AG04450 (cell line): Measurements from ENCODE around the gene RGR. TPM values are rescaled to one million over a fixed set of nuclear protein-coding genes. Genes with fewer than 3 reads are reported as not detected.

Experiments
- CTCF ChIA-PET: fragments of 300-600, 350-600 bp; formaldehyde crosslinking; extraction: SDS; loops from one replicate; lab custom pipeline; 2022; ENCODE audit warnings: antibody characterized with exemption, inconsistent platforms; lab: Charles Lee
- POLR2A ChIA-PET: fragments of 350-600 bp; formaldehyde crosslinking; extraction: SDS; loops from one replicate; lab custom pipeline; 2021; ENCODE audit warnings: antibody characterized with exemption, inconsistent platforms; lab: Yijun Ruan, JAX
- DNase-seq: peaks from one replicate; pipeline ENCODE4 v3.0.0-alpha.2; 2011; ENCODE audit warnings: low read depth, low spot score
- H3K27ac ChIP-seq: one replicate; pipeline ENCODE4 v1.5.1; 2012; ENCODE audit warnings: low read depth, low read length, control low read depth
- H3K27me3 ChIP-seq: one replicate; pipeline ENCODE4 v1.6.0; 2012; ENCODE audit warnings: low read length; ENCODE audit not compliant: control insufficient read depth, insufficient read depth
- H3K4me3 ChIP-seq: 2 replicates; pipeline ENCODE4 v1.5.1; 2011; ENCODE audit warnings: mild to moderate bottlenecking, low read depth, low read length, control low read depth
- H3K9me3 ChIP-seq: 2 replicates; pipeline ENCODE4 v1.5.1; 2012; ENCODE audit warnings: low read length; ENCODE audit not compliant: control insufficient read depth, insufficient read depth
- polyA plus RNA-seq: library from polyadenylated mRNA; depleted of rRNA; stranded (reverse); fragments of >200 nt; gene quantifications from 2 replicates; pipeline ENCODE4 v1.2.3, GENCODE V29; 2011
- TF ChIP-seq, protein P1 (sequence below): IDR thresholded peaks from 2 replicates; pipeline ENCODE4 v1.5.1; 2011; ENCODE audit warnings: low read depth, low read length, control low read depth, inconsistent platforms

The RGR gene
- polyA plus RNA-seq, 1 experiment: not detected

DNA sequence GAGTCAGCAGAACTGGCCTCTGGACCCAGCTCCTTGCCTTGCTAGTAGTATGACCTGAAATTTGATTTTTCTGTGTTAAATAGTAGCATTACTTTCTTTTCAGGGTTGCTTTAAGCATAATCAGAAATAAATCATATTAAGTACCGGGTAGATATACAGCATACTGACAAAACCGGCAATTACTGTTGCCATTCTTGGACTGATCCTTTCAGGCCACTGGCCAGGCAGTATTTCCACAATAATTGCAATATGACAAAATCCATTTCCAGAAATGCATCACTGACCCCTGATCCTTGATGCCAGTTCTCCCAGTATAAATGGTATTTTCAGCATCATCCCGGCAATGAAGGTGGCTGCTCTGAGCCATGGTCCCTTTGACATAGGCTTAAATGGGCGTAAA, 10.4 kb upstream of the RGR start:
- no peaks in the 10 kb centered on the region; the same call in 1 of the 2 replicates for H3K9me3 ChIP-seq
- H3K27ac ChIP-seq: no peak overlapping the region
- ChIA-PET POLR2A (no interaction called here), CTCF (no interaction called here)
- TF ChIP-seq, protein P1, sequence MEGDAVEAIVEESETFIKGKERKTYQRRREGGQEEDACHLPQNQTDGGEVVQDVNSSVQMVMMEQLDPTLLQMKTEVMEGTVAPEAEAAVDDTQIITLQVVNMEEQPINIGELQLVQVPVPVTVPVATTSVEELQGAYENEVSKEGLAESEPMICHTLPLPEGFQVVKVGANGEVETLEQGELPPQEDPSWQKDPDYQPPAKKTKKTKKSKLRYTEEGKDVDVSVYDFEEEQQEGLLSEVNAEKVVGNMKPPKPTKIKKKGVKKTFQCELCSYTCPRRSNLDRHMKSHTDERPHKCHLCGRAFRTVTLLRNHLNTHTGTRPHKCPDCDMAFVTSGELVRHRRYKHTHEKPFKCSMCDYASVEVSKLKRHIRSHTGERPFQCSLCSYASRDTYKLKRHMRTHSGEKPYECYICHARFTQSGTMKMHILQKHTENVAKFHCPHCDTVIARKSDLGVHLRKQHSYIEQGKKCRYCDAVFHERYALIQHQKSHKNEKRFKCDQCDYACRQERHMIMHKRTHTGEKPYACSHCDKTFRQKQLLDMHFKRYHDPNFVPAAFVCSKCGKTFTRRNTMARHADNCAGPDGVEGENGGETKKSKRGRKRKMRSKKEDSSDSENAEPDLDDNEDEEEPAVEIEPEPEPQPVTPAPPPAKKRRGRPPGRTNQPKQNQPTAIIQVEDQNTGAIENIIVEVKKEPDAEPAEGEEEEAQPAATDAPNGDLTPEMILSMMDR: no peak
- DNase-seq: no peak
- no peaks in the 10 kb centered on the region for H3K27me3 ChIP-seq
- no peak overlapping the region for H3K4me3 ChIP-seq

DNA sequence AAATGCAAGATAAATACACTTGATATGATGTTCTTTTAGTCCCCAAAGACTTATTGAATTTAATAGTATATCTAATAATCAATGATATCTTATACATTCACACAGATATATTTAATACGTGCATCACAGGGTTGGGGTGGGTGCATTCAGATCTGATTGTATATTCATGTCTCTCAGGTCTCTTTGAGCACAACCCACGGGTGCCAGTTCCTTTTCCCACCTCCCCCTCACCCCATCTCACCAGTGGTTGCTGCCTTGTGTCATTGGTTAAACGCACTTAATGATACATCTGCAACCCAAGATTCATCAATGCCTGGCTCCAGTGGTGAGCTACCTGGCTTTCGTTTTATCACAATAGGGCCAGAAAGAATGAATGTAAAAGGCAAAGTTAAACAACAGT, 9.8 kb upstream of the RGR start:
- H3K9me3 ChIP-seq: no peaks in the 10 kb centered on the region; the same call in 1 of the 2 replicates
- ChIA-PET CTCF (no interaction called here), POLR2A (no interaction called here)
- TF ChIP-seq, protein P1: no peak
- H3K27ac ChIP-seq: no peak overlapping the region
- H3K4me3 ChIP-seq: no peak overlapping the region
- no peak for DNase-seq
- H3K27me3 ChIP-seq: peaks cover 2% of the 10 kb centered on the region

DNA sequence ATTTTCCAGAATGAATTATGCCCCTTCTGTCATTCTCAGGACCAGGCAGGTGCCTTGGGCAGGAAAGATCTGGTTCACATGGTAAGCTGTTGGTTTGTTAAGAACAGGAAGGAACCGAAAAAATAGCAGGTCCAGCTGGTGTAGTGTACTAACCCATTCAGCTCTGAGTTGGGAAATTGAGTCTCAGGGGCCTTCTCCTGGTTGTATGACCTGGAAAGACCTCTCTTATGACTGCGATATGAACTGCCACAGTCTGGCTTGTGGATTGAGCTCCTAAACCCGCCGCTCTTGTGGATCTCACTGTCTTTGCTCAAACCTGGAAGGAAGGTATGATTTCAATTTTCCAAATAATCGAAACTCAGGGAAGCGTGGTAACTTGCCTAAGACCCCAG, 8.1 kb upstream of the RGR start:
- TF ChIP-seq, protein P1: no peak
- CTCF ChIA-PET: interaction anchor here (1.4 kb wide), 1 partner anchor 300 kb away, joined by 4 read pairs; no protein-coding TSS in a partner anchor
- H3K9me3 ChIP-seq: no peaks in the 10 kb centered on the region; the same call in 1 of the 2 replicates
- peaks cover 7% of the 10 kb centered on the region for H3K27me3 ChIP-seq
- no peak overlapping the region for H3K27ac ChIP-seq
- no peak for DNase-seq
- POLR2A ChIA-PET: no interaction called here
- no peak overlapping the region for H3K4me3 ChIP-seq

DNA sequence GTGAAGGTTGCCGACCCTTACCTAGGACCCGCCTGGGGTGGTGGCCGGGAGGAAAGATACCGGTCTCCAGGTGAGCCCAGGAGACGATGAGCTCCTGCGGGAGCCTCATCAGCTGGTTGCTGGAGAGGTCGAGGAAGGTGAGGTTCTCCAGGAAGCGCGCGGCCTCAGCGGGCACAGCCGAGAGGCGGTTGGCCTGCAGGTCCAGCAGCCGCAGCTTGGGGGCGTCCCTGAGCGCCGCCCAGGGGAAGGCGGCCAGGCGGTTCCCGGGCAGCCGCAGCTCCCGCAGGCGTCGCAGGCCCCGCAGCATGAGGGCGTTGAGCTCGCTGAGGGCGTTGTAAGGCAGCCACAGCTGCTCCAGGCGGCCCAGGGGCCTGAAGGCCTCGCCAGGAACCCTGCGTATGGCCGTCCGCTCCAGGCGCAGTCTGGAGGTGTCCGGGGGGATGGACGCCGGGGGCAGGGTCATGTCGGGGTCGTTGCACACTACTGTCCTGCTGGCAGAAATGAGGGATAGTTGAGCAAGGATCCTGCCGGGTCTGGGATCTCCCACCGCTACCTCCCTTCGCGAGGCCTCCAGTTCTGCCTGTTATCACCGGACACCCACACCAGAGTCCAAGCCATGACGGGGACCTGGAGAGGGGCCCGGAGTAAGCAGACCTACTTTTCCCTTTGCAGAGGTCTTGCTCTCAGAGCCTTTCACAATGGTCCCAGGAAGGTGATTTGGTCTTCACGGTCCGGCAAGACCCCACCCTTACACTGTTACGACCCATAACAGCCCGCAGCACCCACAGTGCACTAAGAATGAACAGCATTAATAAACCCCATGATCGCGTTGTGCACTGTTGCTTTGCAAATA, 7.4 kb upstream of the RGR start:
- DNase-seq: no peak
- Histone ChIP-seq H3K4me3 (no peak overlapping the region), H3K9me3 (no peaks in the 10 kb centered on the region; the same call in 1 of the 2 replicates), H3K27me3 (peaks cover 10% of the 10 kb centered on the region), H3K27ac (no peak overlapping the region)
- CTCF ChIA-PET: interaction anchor here (1.4 kb wide), 1 partner anchor 300 kb away, joined by 4 read pairs; no protein-coding TSS in a partner anchor
- TF ChIP-seq, protein P1: no peak
- POLR2A ChIA-PET: no interaction called here

DNA sequence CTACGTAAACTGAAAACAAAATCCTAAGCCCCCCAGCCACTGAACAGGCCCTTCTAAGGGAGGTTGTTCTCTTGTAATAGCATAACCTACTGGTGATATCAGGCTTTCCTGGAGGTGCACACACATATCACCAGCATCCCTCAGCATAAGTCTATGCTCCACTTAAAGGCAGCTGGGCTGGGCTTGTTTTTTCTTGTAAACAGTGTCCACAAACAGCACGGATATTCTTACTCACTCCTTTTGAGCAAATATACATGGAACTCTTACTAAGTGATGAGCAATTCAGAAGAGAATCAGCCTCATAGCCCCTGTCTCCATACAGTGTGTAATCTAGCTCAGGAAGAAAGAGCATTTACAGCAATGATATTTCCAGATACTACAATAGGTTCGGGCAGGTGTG, 5.9 kb upstream of the RGR start:
- ChIA-PET CTCF (interaction anchor here (1.5 kb wide), 1 partner anchor 18 kb away, joined by 5 read pairs; no protein-coding TSS in a partner anchor), POLR2A (no interaction called here)
- Histone ChIP-seq H3K27ac (no peak overlapping the region), H3K27me3 (peaks cover 10% of the 10 kb centered on the region), H3K4me3 (no peak overlapping the region), H3K9me3 (no peaks in the 10 kb centered on the region; the same call in 1 of the 2 replicates)
- DNase-seq: no peak
- TF ChIP-seq, protein P1: no peak
